IPS-18a (cell line): Measurements from ENCODE around the gene ADARB2.

Source experiments
- H3K27ac ChIP-seq: one replicate; pipeline ENCODE4 v1.5.1; 2013; ENCODE audit warnings: low read length
- H3K27me3 ChIP-seq: one replicate; pipeline ENCODE4 v1.6.1; 2013; ENCODE audit warnings: mild to moderate bottlenecking, low read length; ENCODE audit not compliant: control insufficient read depth, insufficient read depth
- H3K36me3 ChIP-seq: one replicate; pipeline ENCODE4 v1.6.1; 2013; ENCODE audit warnings: low read depth, low read length; ENCODE audit not compliant: control insufficient read depth
- H3K4me1 ChIP-seq: one replicate; pipeline ENCODE4 v1.6.1; 2013; ENCODE audit warnings: low read depth, low read length; ENCODE audit not compliant: control insufficient read depth
- H3K4me3 ChIP-seq: one replicate; pipeline ENCODE4 v1.5.1; 2013; ENCODE audit warnings: low read length
- H3K9ac ChIP-seq: one replicate; pipeline ENCODE4 v1.6.1; 2013; ENCODE audit warnings: mild to moderate bottlenecking, low read length, moderate library complexity
- H3K9me3 ChIP-seq: one replicate; pipeline ENCODE4 v1.6.1; 2013; ENCODE audit warnings: low read depth, low read length; ENCODE audit not compliant: control insufficient read depth

Gene ADARB2

DNA sequence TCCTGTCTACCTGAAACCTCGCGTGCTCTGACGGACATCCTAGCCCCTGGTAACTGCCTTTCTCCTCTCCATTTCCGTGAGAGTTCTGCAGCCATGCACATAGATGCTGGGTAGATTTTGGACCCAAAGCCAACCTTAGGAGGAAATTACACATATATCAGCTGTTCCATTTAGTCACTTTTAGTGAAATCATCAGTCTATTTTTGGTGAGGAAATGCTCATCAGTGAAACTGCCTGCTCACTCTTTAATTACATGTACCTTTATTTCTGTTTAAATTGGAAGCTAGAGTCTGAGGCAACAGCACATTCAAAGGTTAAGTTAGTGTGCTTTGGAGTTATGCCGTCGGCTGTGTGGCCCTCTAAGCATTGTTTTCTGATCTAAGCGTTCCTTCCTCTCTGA is 449.8 kb downstream of the ADARB2 start:
- Histone ChIP-seq H3K4me1 (peaks cover 2% of the 10 kb centered on the region), H3K27me3 (no peaks in the 10 kb centered on the region), H3K9ac (no peak overlapping the region), H3K4me3 (no peak overlapping the region), H3K36me3 (no peaks in the 10 kb centered on the region), H3K9me3 (no peaks in the 10 kb centered on the region), H3K27ac (no peak overlapping the region)

DNA sequence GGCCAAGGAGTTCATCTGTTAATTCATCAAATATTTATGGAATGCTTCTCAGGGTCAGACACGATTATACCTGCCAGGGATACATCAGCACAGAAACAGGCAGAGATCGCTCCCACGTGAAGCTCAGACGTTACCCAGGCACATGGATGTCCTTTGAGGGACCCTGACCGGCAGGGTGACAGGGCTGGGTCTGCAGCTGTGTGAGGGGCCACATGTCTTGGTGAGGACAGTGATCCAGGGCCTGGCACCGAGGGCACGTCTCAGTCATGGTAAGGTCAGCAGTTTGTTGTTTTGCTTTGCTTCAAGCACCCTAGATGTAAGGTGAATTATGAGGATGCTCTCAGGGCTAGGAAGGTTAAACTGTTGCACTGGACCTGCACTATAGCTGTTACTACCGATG is 453.2 kb downstream of the ADARB2 start:
- Histone ChIP-seq H3K27ac (no peak overlapping the region), H3K27me3 (no peaks in the 10 kb centered on the region), H3K9ac (no peak overlapping the region), H3K9me3 (no peaks in the 10 kb centered on the region), H3K4me1 (no peaks in the 10 kb centered on the region), H3K4me3 (no peak overlapping the region), H3K36me3 (no peaks in the 10 kb centered on the region)

DNA sequence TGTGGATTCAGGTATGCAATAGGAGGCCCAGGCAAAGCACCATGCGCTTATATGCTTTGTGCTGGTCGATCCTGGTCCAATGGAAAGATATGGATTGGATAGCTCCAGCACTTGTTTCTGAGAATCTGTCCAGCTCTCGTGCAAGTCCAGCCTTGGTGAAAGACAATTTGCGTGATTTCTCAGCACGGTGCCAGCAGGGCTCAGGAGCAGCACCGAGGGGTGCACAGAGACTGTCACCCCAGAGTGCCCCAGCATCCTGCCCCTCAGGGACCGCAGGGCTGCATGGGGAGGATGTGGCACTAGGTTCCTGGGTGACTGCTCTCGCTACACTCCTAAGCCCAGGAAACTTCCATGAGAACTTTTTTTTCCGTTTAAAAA is 455.9 kb downstream of the ADARB2 start:
- no peak overlapping the region for H3K4me3 ChIP-seq
- no peaks in the 10 kb centered on the region for H3K4me1 ChIP-seq
- no peak overlapping the region for H3K9ac ChIP-seq
- no peaks in the 10 kb centered on the region for H3K9me3 ChIP-seq
- no peaks in the 10 kb centered on the region for H3K27me3 ChIP-seq
- no peak overlapping the region for H3K27ac ChIP-seq
- no peaks in the 10 kb centered on the region for H3K36me3 ChIP-seq

DNA sequence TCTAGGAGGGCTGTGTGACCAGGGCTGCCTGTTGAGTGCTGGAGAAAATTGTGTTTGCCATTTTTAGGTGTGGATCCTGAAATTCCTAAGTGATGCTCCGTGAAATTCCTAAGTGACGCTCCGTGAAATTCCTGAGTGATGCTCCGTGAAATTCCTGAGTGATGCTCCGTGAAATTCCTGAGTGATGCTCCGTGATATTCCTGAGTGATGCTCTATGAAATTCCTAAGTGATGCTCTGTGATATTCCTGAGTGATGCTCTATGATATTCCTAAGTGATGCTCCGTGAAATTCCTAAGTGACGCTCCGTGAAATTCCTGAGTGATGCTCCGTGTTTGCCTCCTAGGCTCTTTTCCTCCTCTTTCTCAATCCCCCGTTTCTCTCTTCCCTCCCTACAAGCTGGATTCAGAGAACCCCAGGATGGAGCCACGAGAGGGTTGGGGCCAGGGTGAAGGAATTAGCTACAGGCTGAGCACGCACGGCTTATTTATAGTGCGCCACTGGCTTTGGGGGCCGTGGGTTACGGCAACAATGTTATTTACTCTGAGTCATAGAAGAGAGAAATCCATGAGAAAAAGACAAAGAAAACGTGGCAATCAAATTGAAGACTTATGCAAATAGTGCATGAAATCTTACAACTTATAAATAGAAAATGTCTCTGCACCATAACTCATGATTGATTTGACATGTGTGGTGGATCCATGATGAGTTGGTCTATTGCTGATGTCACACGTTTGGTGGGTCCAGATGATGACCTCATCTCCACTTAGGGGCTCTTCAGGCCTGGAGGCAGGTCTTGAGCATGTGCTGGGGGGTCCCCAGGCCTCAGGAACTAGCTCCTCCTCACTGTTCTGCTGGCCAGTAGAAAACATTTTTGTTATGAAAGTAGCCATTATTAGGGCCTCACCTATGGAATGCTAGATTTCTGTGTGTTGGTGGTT is 456.6 kb downstream of the ADARB2 start:
- no peak overlapping the region for H3K4me3 ChIP-seq
- no peak overlapping the region for H3K9ac ChIP-seq
- no peaks in the 10 kb centered on the region for H3K9me3 ChIP-seq
- H3K36me3 ChIP-seq, result no peaks in the 10 kb centered on the region
- H3K4me1 ChIP-seq, result no peaks in the 10 kb centered on the region
- no peak overlapping the region for H3K27ac ChIP-seq
- no peaks in the 10 kb centered on the region for H3K27me3 ChIP-seq

DNA sequence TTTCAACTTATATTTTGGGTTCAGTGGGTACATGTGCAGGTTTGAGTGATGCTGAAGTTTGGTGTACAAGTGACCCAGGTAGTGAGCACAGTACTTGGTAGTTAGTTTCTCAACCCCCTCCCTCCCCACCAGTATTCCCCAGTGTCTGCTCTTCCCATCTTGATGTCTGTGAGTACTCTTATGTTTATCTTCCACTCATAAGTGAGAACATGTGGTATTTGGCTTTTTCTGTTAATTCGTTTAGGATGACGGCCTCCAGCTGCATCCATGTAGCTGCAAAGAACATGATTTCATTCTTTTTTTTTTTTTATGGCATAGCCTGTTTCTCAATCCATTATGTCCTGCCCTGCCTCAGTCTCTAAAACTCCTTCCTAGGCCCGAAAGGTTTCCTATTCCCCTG is 459.0 kb downstream of the ADARB2 start:
- Histone ChIP-seq H3K9me3 (no peaks in the 10 kb centered on the region), H3K36me3 (no peaks in the 10 kb centered on the region), H3K4me1 (no peaks in the 10 kb centered on the region), H3K27ac (no peak overlapping the region), H3K4me3 (no peak overlapping the region), H3K27me3 (no peaks in the 10 kb centered on the region), H3K9ac (no peak overlapping the region)

DNA sequence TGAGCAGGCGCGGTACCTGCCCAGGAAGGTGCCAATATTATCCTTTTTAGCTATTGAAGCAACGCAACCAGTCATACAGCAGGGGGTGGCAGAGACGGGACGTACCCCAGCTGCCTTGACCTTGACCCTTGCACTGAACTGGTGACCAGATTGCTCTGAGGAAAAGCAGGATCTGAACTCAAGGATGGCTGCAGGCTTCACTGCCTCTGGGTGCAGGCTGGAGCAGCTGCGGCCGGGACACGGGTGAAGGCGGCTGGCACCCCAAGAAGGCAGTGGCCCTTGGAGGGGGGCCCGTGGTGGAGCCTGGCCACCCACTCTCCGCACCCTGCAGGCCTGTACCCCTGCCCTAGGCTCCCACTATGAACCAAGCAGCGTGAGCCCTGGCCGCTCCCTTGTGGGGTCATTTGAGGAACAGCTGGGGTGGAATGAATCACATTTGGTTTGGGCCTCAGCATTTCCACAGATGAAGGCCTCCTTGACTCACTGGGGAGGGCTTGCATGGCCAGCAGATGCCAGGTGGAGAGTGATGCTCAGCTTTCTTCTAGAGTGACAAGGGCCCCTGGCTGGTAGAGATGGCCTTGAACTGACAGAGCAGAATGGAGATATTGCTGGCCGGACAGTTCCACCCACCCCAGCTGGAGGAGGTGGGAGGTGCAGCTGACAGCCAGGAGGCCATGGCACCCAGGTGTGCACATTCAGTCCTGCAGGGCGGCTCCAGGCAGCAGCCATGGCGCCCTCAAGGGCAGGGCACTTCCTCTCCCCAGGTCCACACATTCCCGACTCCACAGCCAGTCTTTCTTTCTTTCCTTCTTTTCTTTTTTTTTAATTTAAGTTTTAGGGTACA is 462.4 kb downstream of the ADARB2 start:
- Histone ChIP-seq H3K27me3 (no peaks in the 10 kb centered on the region), H3K9ac (no peak overlapping the region), H3K9me3 (no peaks in the 10 kb centered on the region), H3K36me3 (no peaks in the 10 kb centered on the region), H3K27ac (no peak overlapping the region), H3K4me3 (no peak overlapping the region), H3K4me1 (no peaks in the 10 kb centered on the region)

DNA sequence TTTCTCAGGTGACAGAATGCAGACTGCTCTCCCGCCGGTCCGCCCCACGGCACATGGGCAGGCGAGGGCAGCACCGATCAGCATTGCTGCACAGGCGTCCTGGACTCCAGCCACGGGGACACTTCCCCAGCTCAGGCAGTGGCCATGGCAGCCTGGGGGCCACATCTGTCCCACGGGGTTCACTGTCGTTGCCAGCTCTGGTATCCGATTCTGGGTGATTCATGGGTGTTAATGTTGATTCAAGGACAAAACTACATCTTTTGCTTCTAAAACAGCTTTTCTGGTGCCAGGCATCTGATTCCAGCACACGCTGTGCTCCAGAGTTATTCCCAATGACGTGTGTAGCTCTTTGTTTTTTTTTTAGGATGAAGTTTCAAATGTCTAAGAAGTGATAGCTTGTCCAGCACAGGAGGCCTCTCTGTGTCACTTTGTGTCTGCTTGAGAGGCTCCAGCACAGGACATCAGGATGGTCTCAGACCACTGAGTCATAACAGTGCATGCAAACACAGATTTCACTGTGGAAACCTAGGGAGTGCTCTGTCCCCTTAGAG is 463.1 kb downstream of the ADARB2 start:
- Histone ChIP-seq H3K27ac (no peak overlapping the region), H3K9me3 (no peaks in the 10 kb centered on the region), H3K4me3 (no peak overlapping the region), H3K27me3 (no peaks in the 10 kb centered on the region), H3K4me1 (no peaks in the 10 kb centered on the region), H3K9ac (no peak overlapping the region), H3K36me3 (no peaks in the 10 kb centered on the region)

DNA sequence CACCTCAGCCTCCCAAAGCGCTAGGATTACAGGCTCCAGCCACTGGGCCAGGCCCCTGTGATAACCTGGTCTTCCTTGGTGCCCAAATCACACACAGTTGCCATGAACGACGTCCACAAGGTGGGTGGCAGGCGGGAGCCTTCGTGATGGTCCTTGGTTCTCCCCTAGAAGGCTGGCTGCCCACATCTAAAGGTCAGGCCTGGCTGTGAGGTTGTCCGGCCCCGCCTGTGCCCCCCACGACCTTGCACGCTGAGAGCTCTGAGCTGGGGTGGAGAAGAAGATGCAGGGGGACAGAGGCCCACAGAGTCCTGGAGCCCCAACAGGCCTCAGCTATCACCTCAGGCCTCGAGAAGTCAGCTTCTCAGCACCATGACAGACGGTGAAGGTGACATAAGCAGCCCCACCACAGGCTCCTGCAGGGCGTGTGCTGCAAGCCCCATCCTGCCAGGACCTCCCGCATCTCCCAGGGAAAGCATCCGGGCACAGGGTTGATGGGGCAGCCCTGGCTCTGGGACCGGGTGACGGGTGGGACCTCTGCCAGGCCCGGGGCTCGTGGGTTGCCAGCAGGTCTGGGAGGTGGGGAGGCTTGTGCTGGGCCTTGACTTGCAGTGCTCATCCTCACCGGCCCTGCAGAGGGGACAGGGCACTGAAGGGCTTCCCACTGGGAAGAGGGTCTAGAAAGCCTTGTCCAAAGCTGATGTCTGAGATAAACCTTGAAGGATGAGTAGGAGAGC is 463.8 kb downstream of the ADARB2 start:
- Histone ChIP-seq H3K9ac (no peak overlapping the region), H3K9me3 (no peaks in the 10 kb centered on the region), H3K4me3 (no peak overlapping the region), H3K27ac (no peak overlapping the region), H3K4me1 (no peaks in the 10 kb centered on the region), H3K27me3 (no peaks in the 10 kb centered on the region), H3K36me3 (no peaks in the 10 kb centered on the region)

DNA sequence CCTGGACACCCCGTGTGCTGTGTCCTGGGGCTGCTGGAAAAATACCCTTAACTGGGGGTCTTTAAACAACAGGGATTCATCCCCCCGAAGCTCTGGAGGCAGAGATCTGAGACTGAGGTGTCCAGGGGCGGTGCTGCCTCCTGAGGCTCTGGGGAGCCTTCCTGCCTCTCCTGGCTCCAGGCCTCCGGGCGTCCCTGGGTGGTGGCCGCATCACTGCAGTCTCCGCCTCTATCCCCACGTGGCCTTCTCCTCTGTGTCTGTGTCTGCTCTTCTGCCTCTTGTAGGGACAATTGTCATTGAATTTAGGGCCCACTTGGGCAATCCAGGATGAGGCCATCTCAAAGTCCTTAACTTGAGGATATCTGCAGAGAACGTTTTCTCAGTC is 464.6 kb downstream of the ADARB2 start:
- Histone ChIP-seq H3K36me3 (no peaks in the 10 kb centered on the region), H3K27me3 (no peaks in the 10 kb centered on the region), H3K27ac (no peak overlapping the region), H3K9ac (no peak overlapping the region), H3K9me3 (no peaks in the 10 kb centered on the region), H3K4me1 (no peaks in the 10 kb centered on the region), H3K4me3 (no peak overlapping the region)

DNA sequence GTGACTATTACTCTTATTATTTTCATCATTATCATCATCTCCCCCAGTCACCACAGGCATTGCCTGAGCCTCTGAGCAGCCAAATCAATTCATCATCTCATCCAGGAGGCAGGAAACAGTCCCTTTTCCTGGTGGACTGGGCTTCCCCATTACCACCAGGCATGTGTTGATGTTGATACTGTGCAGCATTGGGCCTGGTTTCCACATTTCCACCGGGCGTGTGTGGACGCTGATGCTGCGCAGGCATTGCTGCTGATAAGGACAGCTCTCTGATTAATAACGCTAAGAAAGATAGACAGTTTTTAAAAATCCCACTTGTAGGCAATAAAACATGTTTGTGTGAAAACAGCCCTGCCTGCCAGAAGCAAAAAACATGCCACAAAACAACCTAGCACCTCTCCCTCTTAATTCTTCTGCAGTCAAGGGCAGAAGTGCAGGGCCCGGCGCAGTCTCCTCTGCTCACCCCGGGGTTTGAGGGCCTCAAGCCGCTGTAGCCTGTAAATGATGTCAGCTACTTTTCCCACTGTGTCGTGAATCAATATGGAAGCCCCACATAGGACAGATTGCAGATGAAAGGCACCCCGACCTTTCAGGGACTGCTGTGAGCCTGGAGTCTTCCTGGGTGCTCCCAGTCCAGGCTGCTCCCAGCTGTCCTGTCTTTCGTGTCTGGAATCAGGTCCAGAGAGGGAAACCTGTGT is 465.1 kb downstream of the ADARB2 start:
- Histone ChIP-seq H3K27me3 (no peaks in the 10 kb centered on the region), H3K36me3 (no peaks in the 10 kb centered on the region), H3K4me1 (no peaks in the 10 kb centered on the region), H3K9ac (no peak overlapping the region), H3K27ac (no peak overlapping the region), H3K9me3 (no peaks in the 10 kb centered on the region), H3K4me3 (no peak overlapping the region)

DNA sequence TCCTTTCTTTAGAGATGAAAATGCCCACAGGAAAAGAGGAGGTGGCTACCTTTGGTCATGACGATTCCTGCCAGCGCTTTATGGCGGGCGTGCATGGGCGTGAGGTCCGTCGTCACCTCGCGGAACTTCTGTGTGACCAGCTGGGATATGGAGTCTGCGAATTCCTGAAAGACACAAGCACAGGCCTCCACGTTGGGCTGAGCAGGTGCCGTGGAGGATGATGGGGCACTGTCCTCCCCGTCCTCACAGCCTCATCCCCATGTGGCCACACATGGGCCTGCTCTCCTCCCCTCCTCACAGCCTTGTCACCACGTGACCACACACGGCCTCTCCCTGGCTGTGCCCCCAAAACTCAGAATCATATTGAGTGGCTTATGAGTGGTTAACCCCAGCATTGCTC is 466.4 kb downstream of the ADARB2 start:
- H3K4me1 ChIP-seq, result no peaks in the 10 kb centered on the region

More for the DNA sequence above, 466.4 kb downstream of the ADARB2 start:
- Histone ChIP-seq H3K4me3 (no peak overlapping the region), H3K36me3 (no peaks in the 10 kb centered on the region), H3K9ac (no peak overlapping the region), H3K27ac (no peak overlapping the region), H3K9me3 (no peaks in the 10 kb centered on the region), H3K27me3 (no peaks in the 10 kb centered on the region)
